HG02973 (cell line): Measurements from ENCODE around the gene PLEKHA7.

Experiments used
- ATAC-seq: cut with Tn5 transposase; IDR thresholded peaks from one replicate; pipeline ENCODE4 v1.9.1; 2021; ENCODE audit warnings: moderate library complexity; ENCODE audit not compliant: unreplicated experiment

Gene PLEKHA7

GRCh38 chr11:16814410-16815046 lies 199.7 kb downstream of the PLEKHA7 start:
- no peak for ATAC-seq

GRCh38 chr11:16813126-16813525 lies 201.1 kb downstream of the PLEKHA7 start:
- no peak for ATAC-seq

GRCh38 chr11:16812274-16812673 lies 201.9 kb downstream of the PLEKHA7 start:
- no peak for ATAC-seq

- no peak for ATAC-seq
Observed at GRCh38 chr11:16811136-16812020, 202.8 kb downstream of the PLEKHA7 start.

GRCh38 chr11:16809886-16810668 lies 204.1 kb downstream of the PLEKHA7 start:
- ATAC-seq: no peak

- ATAC-seq: no peak
Observed at GRCh38 chr11:16807306-16807705, 206.9 kb downstream of the PLEKHA7 start.

GRCh38 chr11:16806791-16807190 lies 207.4 kb downstream of the PLEKHA7 start:
- no peak for ATAC-seq

- ATAC-seq: no peak
Observed at GRCh38 chr11:16805938-16806337, 208.3 kb downstream of the PLEKHA7 start.

GRCh38 chr11:16804104-16804947 lies 209.9 kb downstream of the PLEKHA7 start:
- ATAC-seq: no peak

- no peak for ATAC-seq
Observed at GRCh38 chr11:16801288-16801980, 212.8 kb downstream of the PLEKHA7 start.

GRCh38 chr11:16800382-16800781 lies 213.8 kb downstream of the PLEKHA7 start:
- ATAC-seq: no peak

- ATAC-seq: no peak
Observed at GRCh38 chr11:16799890-16800289, 214.3 kb downstream of the PLEKHA7 start.

- no peak for ATAC-seq
Observed at GRCh38 chr11:16799221-16799620, 215.0 kb downstream of the PLEKHA7 start.

GRCh38 chr11:16797776-16798175 lies 216.4 kb downstream of the PLEKHA7 start:
- ATAC-seq: no peak

GRCh38 chr11:16796311-16796710 lies 217.9 kb downstream of the PLEKHA7 start:
- ATAC-seq: no peak

GRCh38 chr11:16795146-16795545 lies 219.1 kb downstream of the PLEKHA7 start:
- no peak for ATAC-seq

GRCh38 chr11:16794047-16794818 lies 220.0 kb downstream of the PLEKHA7 start:
- ATAC-seq: no peak

GRCh38 chr11:16793511-16793910 lies 220.7 kb downstream of the PLEKHA7 start:
- no peak for ATAC-seq

- no peak for ATAC-seq
Observed at GRCh38 chr11:16793009-16793408, 221.2 kb downstream of the PLEKHA7 start.
